Measurements from ENCODE around the gene KRT5.
"Not testable (repeated sequence)": the region's sequence is repeated elsewhere in the genome, so short reads cannot be mapped to it uniquely, and the experiment has no call there.

Gene KRT5

DNA sequence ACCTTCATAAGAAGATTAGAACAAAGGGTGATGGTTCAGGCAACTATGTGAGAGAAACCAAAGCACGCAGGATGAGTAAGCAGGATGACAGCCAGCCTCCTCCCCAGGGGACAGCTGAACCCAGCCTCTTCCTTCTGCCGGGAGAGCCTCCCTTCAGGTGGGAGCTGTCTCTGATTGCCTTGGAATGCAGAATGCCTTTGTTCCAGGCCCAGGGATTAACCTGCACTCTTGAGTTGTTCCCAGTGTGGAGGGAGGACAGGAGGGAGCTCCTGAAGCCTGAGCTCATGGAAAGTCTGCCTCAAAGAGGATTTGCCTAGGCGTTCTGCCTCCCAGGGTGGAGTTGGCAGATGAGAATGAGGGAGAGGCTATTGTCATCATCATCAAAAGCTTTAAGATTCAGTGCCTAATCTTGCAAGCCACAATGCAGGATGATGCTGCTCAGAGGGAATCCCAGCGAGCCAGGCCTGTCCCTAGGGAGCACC is 23.6 kb downstream of the KRT5 start:
- Histone ChIP-seq H3K36me3 (no peaks in the 10 kb centered on the region), H3K27me3 (peaks cover 9% of the 10 kb centered on the region), H3K9me3 (no peaks in the 10 kb centered on the region), H3K27ac (no peak overlapping the region), H3K4me1 (ENCODE audit: control insufficient read depth in 1 of 2, insufficient read depth in 1 of 2, low read depth in 1 of 2, low read length in 1 of 2) (no peaks in the 10 kb centered on the region), H3K4me3 (ENCODE audit: low read depth in 1 of 2, low read length in 1 of 2) (no peak overlapping the region)
- TF ChIP-seq, protein P1, sequence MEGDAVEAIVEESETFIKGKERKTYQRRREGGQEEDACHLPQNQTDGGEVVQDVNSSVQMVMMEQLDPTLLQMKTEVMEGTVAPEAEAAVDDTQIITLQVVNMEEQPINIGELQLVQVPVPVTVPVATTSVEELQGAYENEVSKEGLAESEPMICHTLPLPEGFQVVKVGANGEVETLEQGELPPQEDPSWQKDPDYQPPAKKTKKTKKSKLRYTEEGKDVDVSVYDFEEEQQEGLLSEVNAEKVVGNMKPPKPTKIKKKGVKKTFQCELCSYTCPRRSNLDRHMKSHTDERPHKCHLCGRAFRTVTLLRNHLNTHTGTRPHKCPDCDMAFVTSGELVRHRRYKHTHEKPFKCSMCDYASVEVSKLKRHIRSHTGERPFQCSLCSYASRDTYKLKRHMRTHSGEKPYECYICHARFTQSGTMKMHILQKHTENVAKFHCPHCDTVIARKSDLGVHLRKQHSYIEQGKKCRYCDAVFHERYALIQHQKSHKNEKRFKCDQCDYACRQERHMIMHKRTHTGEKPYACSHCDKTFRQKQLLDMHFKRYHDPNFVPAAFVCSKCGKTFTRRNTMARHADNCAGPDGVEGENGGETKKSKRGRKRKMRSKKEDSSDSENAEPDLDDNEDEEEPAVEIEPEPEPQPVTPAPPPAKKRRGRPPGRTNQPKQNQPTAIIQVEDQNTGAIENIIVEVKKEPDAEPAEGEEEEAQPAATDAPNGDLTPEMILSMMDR (IDR thresholded peaks at IDR 0.05): no peak

DNA sequence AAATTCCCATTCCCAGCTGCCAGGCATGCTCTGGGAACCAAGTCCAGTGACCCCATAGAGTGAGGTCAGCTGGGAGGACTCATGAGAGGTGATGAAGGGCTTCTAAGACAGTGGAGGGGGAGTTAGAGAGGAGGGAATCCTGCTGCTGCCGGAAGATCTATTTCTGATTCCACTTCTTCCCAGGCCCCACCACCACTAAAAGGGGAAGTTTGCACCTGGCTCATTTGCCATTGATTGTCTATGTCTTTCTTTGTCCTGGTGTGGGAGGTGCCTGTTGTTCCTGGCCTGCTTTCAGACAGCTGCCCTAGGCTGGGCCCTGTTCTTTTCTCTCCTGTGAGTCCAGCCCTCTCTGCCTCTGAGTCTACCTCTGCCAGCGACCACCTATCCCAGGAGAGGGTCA is 24.1 kb downstream of the KRT5 start:
- no peaks in the 10 kb centered on the region for H3K36me3 ChIP-seq
- H3K4me3 ChIP-seq (ENCODE audit: low read depth in 1 of 2, low read length in 1 of 2): no peak overlapping the region
- H3K9me3 ChIP-seq: no peaks in the 10 kb centered on the region
- TF ChIP-seq, protein P1 (IDR thresholded peaks at IDR 0.05): no peak
- H3K4me1 ChIP-seq (ENCODE audit: control insufficient read depth in 1 of 2, insufficient read depth in 1 of 2, low read depth in 1 of 2, low read length in 1 of 2): no peaks in the 10 kb centered on the region
- H3K27ac ChIP-seq: no peak overlapping the region
- H3K27me3 ChIP-seq: peaks cover 9% of the 10 kb centered on the region

DNA sequence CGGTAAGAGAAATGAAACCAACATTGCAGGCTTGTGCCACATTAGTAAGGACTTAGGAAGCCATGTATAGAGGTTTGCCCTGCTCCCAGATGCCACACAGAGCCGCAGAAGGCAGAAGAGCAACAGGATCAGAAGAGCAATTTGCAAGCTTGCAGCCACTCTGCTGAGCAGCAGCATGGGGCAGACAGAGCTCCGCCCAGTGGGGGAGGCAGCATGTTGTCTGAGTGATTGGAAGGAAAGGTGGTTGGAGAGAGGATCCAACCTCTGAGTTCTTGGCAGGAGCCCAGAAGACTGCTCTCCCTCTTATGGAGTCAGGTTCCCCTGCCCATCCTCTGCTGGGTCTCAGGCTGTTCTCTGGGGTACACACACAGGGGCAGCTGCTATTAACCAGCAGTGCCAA is 24.8 kb downstream of the KRT5 start:
- H3K27me3 ChIP-seq: peaks cover 9% of the 10 kb centered on the region
- no peaks in the 10 kb centered on the region for H3K4me1 ChIP-seq (ENCODE audit: control insufficient read depth in 1 of 2, insufficient read depth in 1 of 2, low read depth in 1 of 2, low read length in 1 of 2)

DNA sequence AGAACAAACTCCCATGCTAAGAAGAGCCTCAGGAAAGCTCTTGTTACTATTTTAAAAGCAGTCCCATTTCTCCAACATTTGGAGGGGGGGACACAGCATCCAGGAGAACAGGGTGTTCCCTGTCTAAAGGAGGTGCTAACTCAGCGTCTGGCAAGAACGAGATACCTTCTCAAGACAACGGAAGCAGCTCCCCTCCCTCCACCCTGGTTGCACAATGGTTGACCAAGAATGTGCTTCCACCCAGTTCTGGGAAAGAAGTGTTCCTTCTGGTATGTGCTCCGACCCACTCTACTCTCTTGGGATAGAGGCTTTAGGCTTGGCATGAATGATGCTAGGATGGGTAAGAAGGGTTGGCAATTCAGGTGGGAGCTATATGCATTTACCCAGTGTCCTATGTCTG is 25.7 kb downstream of the KRT5 start:
- TF ChIP-seq, protein P1 (IDR thresholded peaks at IDR 0.05): no peak
- no peak overlapping the region for H3K4me3 ChIP-seq (ENCODE audit: low read depth in 1 of 2, low read length in 1 of 2)
- no peaks in the 10 kb centered on the region for H3K9me3 ChIP-seq
- H3K36me3 ChIP-seq: no peaks in the 10 kb centered on the region
- peaks cover 9% of the 10 kb centered on the region for H3K27me3 ChIP-seq
- H3K27ac ChIP-seq: no peak overlapping the region
- no peaks in the 10 kb centered on the region for H3K4me1 ChIP-seq (ENCODE audit: control insufficient read depth in 1 of 2, insufficient read depth in 1 of 2, low read depth in 1 of 2, low read length in 1 of 2)

More for the DNA sequence above, 24.8 kb downstream of the KRT5 start:
- TF ChIP-seq, protein P1 (IDR thresholded peaks at IDR 0.05): no peak
- no peak overlapping the region for H3K27ac ChIP-seq
- no peaks in the 10 kb centered on the region for H3K9me3 ChIP-seq
- no peak overlapping the region for H3K4me3 ChIP-seq (ENCODE audit: low read depth in 1 of 2, low read length in 1 of 2)
- no peaks in the 10 kb centered on the region for H3K36me3 ChIP-seq

DNA sequence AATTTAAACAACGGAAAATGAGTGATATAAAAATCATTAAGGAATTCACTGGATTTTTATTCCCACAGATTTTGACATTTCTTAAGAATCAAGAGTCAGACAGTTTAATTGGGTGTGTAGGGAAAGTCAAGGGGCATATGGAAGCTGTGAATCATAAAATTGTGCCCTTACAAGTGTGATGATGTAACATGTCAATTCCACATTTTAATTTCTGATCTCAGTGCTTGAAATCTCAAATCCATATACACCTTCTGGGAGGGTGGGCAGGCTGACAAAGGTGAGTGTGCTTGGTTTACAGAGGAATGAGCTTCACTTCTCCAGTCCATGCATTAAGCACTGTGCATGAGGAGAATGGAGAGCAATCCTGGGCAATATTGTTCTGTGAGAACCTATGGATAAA is 26.1 kb downstream of the KRT5 start:
- Histone ChIP-seq H3K27ac (no peak overlapping the region), H3K4me3 (ENCODE audit: low read depth in 1 of 2, low read length in 1 of 2) (no peak overlapping the region), H3K9me3 (no peaks in the 10 kb centered on the region), H3K36me3 (no peaks in the 10 kb centered on the region), H3K4me1 (ENCODE audit: control insufficient read depth in 1 of 2, insufficient read depth in 1 of 2, low read depth in 1 of 2, low read length in 1 of 2) (no peaks in the 10 kb centered on the region), H3K27me3 (peaks cover 9% of the 10 kb centered on the region)
- TF ChIP-seq, protein P1 (IDR thresholded peaks at IDR 0.05): no peak

DNA sequence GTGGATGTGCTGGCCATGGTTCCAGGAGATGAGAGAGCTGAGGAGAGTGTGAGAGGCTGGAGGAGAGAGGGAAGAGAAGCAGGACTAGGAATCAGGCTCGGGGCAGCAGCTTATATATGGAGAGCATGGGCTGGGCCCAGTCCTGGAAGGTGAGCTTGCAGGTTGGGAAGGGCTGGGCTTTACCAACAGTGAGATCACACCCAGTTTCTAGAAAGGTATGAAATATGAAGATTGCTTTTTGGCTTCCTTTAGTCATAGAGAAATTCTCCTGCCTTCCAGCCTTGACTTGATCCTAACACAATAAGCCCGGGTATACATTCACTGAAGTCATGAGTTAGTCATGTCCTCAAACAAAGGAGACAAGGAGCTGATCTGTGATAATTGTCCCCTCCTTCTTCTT is 27.0 kb downstream of the KRT5 start, which contains the start of gene KRT6A:
Gene KRT6A (minus strand): TSS at position 86 of the 400 bp plus-strand sequence. CDS start 69 bp downstream, at position 17.
- Histone ChIP-seq H3K9me3 (no peaks in the 10 kb centered on the region), H3K36me3 (no peaks in the 10 kb centered on the region), H3K27ac (no peak within 1 kb of the TSS), H3K4me3 (ENCODE audit: low read depth in 1 of 2, low read length in 1 of 2) (no peak within 1 kb of the TSS), H3K27me3 (peaks cover 9% of the 10 kb centered on the region), H3K4me1 (ENCODE audit: control insufficient read depth in 1 of 2, insufficient read depth in 1 of 2, low read depth in 1 of 2, low read length in 1 of 2) (no peaks in the 10 kb centered on the region)
- TF ChIP-seq, protein P1 (IDR thresholded peaks at IDR 0.05): no peak

DNA sequence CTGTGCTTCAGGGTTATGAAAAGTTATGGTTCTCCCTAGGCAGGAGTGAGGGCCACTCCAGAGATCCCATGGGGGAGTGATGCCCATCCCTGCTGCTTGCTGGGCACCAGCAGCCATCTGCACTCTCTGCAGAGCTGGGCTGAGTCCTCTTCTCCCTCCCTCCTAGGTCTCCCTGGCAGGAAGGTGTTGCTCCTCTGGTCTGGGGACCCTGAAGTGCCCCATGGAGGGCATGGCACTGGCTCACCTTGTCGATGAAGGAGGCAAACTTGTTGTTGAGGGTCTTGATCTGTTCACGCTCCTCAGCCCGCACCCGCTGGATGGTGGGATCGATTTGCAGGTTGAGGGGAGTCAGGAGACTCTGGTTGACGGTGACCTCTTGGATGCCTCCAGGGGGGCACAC is 27.8 kb downstream of the KRT5 start:
- not testable (repeated sequence) for H3K4me3 ChIP-seq (ENCODE audit: low read depth in 1 of 2, low read length in 1 of 2); H3K9me3 ChIP-seq; H3K27me3 ChIP-seq; H3K27ac ChIP-seq; H3K4me1 ChIP-seq (ENCODE audit: control insufficient read depth in 1 of 2, insufficient read depth in 1 of 2, low read depth in 1 of 2, low read length in 1 of 2); H3K36me3 ChIP-seq

DNA sequence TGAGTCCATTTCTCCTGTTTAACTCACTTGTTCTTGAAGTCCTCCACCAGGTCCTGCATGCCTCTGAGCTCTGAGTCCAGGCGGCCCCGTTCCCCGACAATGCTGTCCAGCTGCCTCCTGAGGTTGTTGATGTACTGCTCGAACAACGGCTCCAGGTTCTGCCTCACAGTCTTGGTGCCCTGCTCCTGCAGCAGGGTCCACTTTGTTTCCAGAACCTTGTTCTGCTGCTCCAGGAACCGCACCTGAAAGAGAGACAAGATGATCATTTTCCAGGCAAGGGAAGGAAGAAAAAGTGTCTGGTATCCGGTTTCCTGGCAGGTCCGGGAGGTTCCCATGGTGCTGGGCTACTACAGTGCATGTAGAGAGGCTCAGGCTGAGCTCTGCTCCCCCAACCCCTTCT is 28.7 kb downstream of the KRT5 start:
- not testable (repeated sequence) for H3K4me3 ChIP-seq (ENCODE audit: low read depth in 1 of 2, low read length in 1 of 2)

More for the DNA sequence above, 28.7 kb downstream of the KRT5 start:
- peaks cover 13% of the 10 kb centered on the region for H3K27me3 ChIP-seq
- not testable (repeated sequence) for H3K36me3 ChIP-seq; H3K27ac ChIP-seq; H3K4me1 ChIP-seq (ENCODE audit: control insufficient read depth in 1 of 2, insufficient read depth in 1 of 2, low read depth in 1 of 2, low read length in 1 of 2); H3K9me3 ChIP-seq

Measured in neutrophil (primary cell).